Liver (tissue), 3 donors: ENCODE results near the gene MYH14.

ENCODE experiments used
- JUND ChIP-seq, 2 donors: IDR thresholded peaks; 2 replicates each; pipeline ENCODE4 v1.6.1; 2016; ENCODE audit warnings: antibody characterized with exemption in 2 of 2
- NR2F2 ChIP-seq: IDR thresholded peaks from 2 replicates; pipeline ENCODE4 v1.6.1; 2016; ENCODE audit warnings: antibody characterized with exemption
- RAD21 ChIP-seq, 2 donors: IDR thresholded peaks; 2 replicates each; pipeline ENCODE4 v1.6.1; 2016; ENCODE audit warnings: antibody characterized with exemption in 2 of 2, mild to moderate bottlenecking in 2 of 2
- SP1 ChIP-seq: IDR thresholded peaks from 2 replicates; pipeline ENCODE4 v1.6.1; 2018; ENCODE audit warnings: antibody characterized with exemption, mild to moderate bottlenecking
- YY1 ChIP-seq: IDR thresholded peaks from 2 replicates; pipeline ENCODE4 v1.6.1; 2016; ENCODE audit warnings: antibody characterized with exemption, mild to moderate bottlenecking
- TF ChIP-seq, protein P1 (sequence below): fragments of 150-350 bp; IDR thresholded peaks from 2 replicates; pipeline ENCODE4 v1.5.1; 2017; ENCODE audit warnings: improper control_type of control experiment, low read depth, low read length; ENCODE audit not compliant: missing input control
- TF ChIP-seq, protein P2 (sequence below): IDR thresholded peaks from 2 replicates; pipeline ENCODE4 v1.6.1; 2016; ENCODE audit warnings: antibody characterized with exemption
- donor health status: healthy.
- donor health status: healthy.

- TF ChIP-seq JUND (IDR thresholded peaks at IDR 0.05) (no peak), NR2F2 (no peak), YY1 (no peak), RAD21 (IDR thresholded peaks at IDR 0.05) (no peak), SP1 (no peak)
- TF ChIP-seq, protein P1, sequence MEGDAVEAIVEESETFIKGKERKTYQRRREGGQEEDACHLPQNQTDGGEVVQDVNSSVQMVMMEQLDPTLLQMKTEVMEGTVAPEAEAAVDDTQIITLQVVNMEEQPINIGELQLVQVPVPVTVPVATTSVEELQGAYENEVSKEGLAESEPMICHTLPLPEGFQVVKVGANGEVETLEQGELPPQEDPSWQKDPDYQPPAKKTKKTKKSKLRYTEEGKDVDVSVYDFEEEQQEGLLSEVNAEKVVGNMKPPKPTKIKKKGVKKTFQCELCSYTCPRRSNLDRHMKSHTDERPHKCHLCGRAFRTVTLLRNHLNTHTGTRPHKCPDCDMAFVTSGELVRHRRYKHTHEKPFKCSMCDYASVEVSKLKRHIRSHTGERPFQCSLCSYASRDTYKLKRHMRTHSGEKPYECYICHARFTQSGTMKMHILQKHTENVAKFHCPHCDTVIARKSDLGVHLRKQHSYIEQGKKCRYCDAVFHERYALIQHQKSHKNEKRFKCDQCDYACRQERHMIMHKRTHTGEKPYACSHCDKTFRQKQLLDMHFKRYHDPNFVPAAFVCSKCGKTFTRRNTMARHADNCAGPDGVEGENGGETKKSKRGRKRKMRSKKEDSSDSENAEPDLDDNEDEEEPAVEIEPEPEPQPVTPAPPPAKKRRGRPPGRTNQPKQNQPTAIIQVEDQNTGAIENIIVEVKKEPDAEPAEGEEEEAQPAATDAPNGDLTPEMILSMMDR: no peak
- TF ChIP-seq, protein P2, sequence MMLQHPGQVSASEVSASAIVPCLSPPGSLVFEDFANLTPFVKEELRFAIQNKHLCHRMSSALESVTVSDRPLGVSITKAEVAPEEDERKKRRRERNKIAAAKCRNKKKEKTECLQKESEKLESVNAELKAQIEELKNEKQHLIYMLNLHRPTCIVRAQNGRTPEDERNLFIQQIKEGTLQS: no peak
Observed at GRCh38 chr19:50255115-50255514, 51.7 kb downstream of the MYH14 start.
